ENCODE measurements around the gene EEA1. TPM values are rescaled to one million over a fixed set of nuclear protein-coding genes. Genes with fewer than 3 reads are reported as not detected.

EEA1 gene
- polyA plus RNA-seq, 1 experiment: 18.4 TPM

DNA sequence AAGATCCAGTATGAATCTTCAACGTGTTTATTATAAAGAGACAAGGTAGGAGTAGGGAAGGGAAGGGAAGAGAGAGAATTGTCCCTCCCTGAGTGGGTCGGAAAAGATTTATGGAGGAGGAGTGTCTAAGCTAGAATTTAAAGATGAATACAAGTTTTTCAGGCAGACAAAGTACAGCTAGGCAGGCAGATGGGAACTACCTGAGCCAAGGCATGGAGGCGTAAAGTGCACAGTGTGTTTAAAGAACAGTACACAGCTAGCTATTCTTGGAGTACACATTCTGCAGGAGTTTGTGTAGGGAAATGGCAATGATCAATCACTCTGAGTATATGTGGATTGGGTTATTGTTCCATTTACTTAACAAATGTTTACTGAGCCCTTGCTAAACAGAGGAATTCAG is 206.2 kb downstream of the EEA1 start:
- POLR2A ChIA-PET: no interaction called here
- CTCF ChIA-PET: no interaction called here

DNA sequence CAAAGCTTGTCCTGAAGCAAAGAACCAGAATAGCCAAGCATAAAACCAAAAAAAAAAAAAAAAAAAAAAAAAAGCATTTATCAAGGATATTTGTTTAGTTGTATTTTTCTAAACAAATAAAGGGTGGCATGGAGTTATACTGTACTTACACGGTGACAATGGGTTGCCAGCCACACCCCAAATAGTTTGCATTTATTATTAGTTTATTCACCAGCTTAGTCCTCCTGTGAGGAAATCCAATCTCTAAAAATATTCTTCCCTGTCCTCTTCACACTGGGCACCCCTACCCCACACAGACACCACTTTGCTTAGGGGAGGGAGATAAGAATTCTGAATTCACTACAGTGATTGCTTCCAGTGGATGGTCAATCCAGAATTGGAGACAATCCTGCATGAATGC is 207.4 kb downstream of the EEA1 start:
- no peak for DNase-seq (ENCODE audit: low read depth, low spot score)
- H3K27ac ChIP-seq (ENCODE audit: low read depth, low read length): no peak overlapping the region
- H3K9me3 ChIP-seq (ENCODE audit: control insufficient read depth, insufficient read depth, low read length): peaks cover 3% of the 10 kb centered on the region; the same call in 1 of the 2 replicates
- TF ChIP-seq, protein P1, sequence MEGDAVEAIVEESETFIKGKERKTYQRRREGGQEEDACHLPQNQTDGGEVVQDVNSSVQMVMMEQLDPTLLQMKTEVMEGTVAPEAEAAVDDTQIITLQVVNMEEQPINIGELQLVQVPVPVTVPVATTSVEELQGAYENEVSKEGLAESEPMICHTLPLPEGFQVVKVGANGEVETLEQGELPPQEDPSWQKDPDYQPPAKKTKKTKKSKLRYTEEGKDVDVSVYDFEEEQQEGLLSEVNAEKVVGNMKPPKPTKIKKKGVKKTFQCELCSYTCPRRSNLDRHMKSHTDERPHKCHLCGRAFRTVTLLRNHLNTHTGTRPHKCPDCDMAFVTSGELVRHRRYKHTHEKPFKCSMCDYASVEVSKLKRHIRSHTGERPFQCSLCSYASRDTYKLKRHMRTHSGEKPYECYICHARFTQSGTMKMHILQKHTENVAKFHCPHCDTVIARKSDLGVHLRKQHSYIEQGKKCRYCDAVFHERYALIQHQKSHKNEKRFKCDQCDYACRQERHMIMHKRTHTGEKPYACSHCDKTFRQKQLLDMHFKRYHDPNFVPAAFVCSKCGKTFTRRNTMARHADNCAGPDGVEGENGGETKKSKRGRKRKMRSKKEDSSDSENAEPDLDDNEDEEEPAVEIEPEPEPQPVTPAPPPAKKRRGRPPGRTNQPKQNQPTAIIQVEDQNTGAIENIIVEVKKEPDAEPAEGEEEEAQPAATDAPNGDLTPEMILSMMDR (IDR thresholded peaks at IDR 0.05; ENCODE audit: low read depth, low read length): no peak
- no peaks in the 10 kb centered on the region for H3K27me3 ChIP-seq (ENCODE audit: control insufficient read depth, insufficient read depth, low read length)
- CTCF ChIA-PET: no interaction called here
- POLR2A ChIA-PET: no interaction called here
- H3K4me3 ChIP-seq (ENCODE audit: low read depth, low read length): no peak overlapping the region

More for the DNA sequence above, 206.2 kb downstream of the EEA1 start:
- H3K4me3 ChIP-seq (ENCODE audit: low read depth, low read length): no peak overlapping the region
- no peak overlapping the region for H3K27ac ChIP-seq (ENCODE audit: low read depth, low read length)
- DNase-seq (ENCODE audit: low read depth, low spot score): no peak
- peaks cover 3% of the 10 kb centered on the region; the same call in 1 of the 2 replicates for H3K9me3 ChIP-seq (ENCODE audit: control insufficient read depth, insufficient read depth, low read length)
- H3K27me3 ChIP-seq (ENCODE audit: control insufficient read depth, insufficient read depth, low read length): no peaks in the 10 kb centered on the region
- TF ChIP-seq, protein P1 (IDR thresholded peaks at IDR 0.05; ENCODE audit: low read depth, low read length): no peak

DNA sequence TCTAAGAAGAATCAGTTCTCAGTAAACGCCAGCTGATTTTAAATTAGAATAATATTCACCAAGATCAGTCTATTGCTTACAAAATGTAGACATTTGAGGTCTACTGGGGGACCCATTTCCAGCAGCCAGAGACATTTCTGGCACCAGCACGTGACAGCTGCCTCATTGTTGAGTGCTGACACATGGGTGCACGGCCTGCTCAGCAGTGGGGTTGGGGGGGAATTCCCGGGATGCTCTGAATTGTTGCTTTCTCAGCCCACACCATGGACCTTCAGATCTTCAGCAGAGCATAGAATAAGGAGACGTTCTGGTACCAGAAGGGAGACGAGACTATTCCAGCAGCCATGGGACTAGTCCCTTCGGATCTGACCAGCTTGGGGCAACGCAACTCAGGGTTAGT is 208.0 kb downstream of the EEA1 start:
- Histone ChIP-seq H3K27me3 (ENCODE audit: control insufficient read depth, insufficient read depth, low read length) (no peaks in the 10 kb centered on the region), H3K4me3 (ENCODE audit: low read depth, low read length) (no peak overlapping the region), H3K27ac (ENCODE audit: low read depth, low read length) (no peak overlapping the region), H3K9me3 (ENCODE audit: control insufficient read depth, insufficient read depth, low read length) (peaks cover 3% of the 10 kb centered on the region; the same call in 1 of the 2 replicates)
- ChIA-PET CTCF (no interaction called here), POLR2A (no interaction called here)
- TF ChIP-seq, protein P1 (IDR thresholded peaks at IDR 0.05; ENCODE audit: low read depth, low read length): no peak
- no peak for DNase-seq (ENCODE audit: low read depth, low spot score)

Small RNAs within 50 kb of the gene (small RNA-seq; reads per million reads assigned to genes)
- not detected for gene RNU6-1329P (ENCODE audit: insufficient read length, low read depth)

Other genes starting within 250 kb of the EEA1 start
- gene PLEKHG7, start 226.3 kb downstream of the EEA1 start, polyA plus RNA-seq (2011; rRNA removed): 0.05 and 0.09 TPM in 2 replicates

All from AG04450 (cell line).